HG02623 (cell line): ENCODE measurements around the gene AP2A1.
"Not testable (repeated sequence)": the region's sequence is repeated elsewhere in the genome, so short reads cannot be mapped to it uniquely, and the experiment has no call there.

ENCODE experiments used
- ATAC-seq: cut with Tn5 transposase; IDR thresholded peaks from one replicate; pipeline ENCODE4 v1.9.1; 2021; ENCODE audit warnings: moderate library complexity; ENCODE audit not compliant: unreplicated experiment

Gene AP2A1

DNA sequence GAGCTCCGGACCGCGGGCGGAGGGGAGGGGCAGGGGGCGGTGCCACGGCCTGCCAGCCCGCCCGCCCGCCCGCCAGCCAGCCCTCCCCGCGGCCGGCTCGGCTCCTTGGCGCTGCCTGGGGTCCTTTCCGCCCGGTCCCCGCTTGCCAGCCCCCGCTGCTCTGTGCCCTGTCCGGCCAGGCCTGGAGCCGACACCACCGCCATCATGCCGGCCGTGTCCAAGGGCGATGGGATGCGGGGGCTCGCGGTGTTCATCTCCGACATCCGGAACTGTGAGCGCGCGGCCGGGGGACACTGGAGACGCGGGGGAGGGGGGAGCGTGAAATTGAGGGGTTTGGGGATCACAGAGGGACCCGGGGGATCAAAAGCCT lies at the start of gene AP2A1:
Gene AP2A1, plus strand, starts transcription at position 72 of the 370 bp plus-strand sequence. Its CDS starts 133 bp downstream, at position 205.
- no peak for ATAC-seq

DNA sequence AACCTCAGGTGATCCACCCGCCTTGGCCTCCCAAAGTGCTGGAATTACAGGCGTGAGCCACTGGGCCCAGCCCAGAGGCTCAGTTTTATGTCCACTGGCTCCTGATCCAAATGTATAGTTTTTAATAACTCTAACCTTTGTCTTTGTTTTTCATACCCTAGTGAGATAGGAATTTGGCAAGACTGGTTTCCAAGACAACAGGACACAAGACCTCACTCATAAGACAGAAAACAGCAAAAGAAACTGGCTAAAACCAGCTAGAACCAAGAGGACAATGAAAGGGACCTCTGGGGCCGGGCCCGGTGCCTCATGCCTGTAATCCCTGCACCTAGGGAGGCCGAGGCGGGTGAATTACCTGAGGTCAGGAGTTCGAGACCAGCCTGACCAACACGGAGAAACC lies 48.3 kb upstream of the AP2A1 start:
- no peak for ATAC-seq

DNA sequence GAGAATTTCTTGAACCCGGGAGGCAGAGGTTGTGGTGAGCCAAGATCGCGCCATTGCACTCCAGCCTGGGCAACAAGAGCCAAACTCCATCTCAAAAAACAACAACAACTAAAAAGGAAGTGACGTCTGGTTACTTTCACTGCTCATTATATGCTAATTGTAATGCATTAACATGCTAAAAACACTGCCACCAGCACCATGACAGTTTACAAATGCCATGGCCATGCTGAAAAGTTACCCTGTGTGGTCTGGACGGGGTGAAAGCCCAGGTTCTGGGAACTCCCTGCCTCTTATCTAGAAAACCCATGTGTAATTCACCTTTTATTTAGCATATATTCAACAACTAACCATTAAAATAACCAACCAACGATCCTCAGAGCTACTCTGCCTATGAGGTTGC lies 47.8 kb upstream of the AP2A1 start:
- no peak for ATAC-seq

DNA sequence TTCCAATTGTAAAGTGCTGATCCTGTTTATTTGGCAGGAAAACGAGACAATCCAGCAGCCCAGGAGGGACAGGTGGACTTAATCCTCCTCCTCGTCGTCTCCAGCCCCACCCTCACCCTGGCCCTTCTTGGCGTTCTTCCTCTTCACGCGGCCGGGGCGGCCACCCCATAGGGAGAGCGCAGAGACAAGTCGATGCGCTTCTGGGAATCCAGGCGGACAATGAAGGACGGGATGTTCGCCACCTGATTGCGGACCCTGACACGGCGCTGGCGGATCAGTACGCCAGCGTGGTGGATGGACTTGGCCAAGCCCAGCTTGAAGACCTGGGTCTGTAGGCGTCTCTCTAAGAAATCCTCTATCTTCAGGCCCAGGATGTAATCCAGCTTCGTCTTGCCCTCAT lies 47.4 kb upstream of the AP2A1 start:
- not testable (repeated sequence) for ATAC-seq

DNA sequence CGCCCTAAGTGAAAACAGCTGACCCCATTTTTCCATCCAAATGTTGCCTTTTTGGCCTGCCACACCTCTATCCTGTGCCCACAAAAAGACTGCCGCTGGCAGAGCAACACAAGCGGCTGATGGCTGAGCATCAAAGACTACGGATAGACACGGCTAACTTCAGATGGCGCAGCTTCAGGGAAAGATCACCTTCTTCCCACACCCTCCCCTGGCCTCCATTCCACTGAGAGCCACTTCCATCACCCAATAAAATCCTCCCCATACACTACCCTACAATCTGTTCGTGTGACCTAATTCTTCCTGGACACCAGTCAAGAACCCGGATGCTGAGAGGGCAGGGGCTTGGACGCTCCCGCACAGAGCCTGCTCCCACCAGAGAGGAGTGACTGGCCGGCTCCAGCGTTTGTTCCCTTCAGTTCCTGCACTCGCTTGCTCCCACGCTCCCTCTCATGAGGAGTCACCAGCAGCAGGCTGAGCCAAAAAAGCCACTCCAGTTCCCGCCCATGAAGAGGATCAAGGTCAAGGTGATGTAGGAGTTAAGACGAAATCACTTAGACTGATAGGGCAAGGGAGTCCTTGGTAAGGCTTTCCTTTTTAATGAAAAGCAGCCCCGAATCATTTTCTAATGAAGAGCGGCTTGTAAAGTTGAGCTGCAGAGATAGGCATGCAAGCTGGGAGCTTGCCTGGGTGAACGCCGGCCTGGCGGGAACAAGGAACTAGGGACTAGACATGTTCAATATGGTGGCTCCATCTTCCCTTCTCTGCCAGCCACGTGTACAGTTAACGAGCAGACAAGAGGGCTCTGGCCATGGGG lies 39.4 kb upstream of the AP2A1 start:
- ATAC-seq = no peak

DNA sequence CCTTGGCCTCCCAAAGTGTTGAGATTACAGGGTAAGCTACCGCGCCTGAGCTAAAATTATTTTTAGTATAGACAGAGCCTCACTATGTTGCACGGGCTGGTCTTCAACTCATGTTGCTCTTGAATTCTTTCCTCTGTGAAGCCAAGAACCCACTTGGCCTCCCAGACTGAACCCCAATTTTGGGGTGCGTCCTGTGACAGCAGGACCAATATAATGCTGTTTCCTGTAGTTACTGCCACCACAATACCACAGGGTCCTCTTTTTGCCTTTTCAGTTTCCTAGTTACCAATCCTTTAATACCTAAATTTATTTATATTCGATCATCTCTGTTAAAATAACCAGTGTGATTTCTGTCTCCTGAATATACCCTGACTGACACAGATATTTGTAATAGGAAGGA lies 36.6 kb upstream of the AP2A1 start:
- no peak for ATAC-seq

DNA sequence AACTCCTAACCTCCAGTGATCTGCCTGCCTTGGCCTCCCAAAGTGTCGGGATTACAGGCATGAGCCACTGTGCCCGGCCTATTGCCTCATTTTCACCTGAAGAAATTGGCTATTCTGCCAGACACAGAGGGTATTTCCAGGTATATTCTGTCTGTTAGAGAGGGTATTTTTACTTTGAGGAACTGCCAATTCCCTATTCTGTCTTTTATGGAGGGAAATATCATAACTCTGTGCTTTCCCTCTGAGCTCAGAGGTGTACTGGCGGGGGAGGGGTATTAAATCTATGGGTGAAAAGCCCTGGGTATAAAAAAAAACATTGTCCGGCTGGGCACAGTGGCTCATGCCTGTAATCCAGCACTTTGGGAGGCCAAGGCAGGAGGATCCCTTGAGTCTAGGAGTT lies 28.5 kb upstream of the AP2A1 start:
- ATAC-seq = no peak

DNA sequence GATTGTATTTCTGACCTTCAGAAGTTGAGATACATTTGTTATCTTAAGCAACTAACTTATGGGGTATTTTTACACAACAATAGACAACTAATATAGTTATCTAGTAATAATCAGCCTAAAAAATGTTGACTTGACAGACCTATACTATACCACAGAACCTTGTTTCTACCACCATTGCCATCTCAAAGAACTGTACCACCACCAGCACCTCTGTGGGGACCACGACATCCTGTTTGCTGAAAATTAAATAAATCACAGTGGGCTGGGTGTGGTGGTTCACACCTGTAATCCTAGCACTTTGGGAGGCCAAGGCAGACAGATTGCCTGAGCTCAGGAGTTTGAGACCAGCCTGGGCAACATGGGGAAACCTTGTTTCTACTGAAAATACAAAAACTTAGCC lies 27.7 kb upstream of the AP2A1 start:
- ATAC-seq = no peak

DNA sequence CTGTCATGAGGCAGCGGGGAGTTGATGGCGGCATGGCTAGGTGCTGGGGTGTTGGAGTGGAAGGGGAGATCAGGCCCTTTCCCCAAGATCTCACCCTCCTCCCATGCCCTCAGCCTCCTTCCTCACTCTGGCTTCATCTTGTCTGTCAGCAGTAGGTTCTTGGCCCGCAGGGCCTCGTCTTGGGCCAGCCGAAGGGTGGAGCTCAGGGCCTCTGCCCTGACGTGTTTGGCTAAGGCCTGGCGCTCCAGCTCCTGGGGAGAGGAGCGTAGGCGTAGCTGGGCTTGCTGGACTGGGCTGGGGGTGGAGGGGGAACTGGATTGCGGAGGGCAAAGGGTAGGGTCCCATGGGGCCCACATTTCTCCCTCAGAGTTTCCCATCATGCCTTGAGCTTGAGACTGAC lies 26.9 kb upstream of the AP2A1 start:
- ATAC-seq = no peak

DNA sequence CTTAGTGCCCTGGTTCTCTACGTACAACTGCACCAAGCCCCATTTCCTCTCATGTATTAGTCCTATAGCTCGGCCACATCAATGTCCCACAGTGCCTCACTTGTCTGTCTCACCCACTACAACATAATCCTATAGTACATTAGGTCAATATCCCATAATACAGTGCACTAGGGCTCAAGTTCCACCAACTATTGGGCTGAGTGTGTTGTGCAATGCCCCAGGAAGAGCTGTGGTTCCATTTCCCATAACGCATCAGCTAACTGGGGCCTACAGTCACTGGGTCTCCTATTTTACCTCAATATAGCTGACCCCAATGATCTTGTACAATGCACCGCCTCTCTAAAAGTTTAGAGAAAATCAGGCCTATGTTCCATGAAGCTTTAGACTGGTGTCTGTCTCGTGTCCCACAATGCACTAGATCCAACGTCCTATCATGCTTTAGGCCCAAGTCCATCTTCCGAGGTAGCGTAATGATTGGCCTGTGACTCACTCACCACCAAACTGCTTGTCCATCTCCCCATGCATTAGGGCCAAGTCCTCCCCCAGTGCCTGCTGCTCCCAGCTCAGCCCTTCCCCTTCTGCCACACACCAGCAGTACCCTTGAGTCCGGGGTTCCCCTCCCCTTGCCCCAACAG lies 25.5 kb upstream of the AP2A1 start:
- ATAC-seq = no peak

DNA sequence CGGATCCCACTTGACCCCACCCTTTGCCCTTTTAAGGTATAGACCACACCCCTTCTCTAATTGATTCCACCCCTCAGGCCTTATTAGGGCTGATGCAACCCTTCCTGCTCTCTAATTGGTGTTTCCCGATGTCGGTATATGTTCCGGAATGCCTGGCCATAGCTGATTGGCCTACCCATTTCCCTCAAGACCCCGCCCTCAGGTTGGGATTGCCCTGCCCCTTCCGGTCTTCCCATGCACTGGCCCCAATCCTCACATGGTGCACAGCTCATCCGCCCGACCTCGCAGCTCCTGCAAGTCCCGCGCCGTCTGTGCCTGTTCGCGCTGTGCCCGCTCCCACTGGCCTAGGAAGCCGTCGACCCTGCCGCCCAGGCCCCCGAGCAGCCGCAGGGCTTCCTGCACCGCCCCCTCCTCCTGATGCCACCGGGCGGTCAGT lies 21.8 kb upstream of the AP2A1 start:
- ATAC-seq = no peak

DNA sequence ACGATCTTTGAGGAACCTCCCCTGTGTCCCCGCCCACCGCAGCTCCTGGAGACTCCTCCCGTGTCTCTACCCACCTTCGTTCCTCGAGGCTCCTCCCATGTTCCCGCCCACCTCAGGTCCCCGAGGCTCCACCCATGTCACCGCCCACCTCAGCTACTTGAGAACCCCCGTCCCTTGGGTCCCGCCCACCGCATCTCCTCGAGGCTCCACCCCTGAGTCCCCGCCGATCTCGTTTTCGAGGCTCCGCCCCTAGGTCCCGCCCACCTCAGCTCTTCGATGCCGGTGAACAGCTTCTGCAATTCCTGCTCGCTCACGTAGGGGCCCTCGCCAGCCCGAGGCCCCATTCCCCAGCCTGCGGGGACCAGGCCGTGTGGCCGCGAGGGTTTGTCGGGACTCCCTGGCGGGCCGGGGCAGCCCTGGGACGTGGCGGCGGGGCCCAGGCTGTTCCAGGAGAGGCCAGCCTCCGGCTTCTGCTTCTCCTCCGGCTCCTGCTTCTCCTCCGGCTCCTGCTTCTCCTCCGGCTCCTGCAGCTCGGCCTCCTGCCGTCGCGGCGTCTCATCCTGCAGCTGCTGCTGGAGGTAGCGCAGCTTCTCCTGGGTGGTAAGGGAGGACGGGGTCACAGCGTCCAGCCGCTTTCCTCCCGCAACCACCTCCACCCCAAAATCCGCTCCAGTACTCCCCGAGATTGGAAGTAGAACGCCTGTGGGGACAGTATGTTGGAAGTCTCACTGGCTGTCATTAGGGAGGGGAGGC lies 20.4 kb upstream of the AP2A1 start:
- ATAC-seq = no peak

DNA sequence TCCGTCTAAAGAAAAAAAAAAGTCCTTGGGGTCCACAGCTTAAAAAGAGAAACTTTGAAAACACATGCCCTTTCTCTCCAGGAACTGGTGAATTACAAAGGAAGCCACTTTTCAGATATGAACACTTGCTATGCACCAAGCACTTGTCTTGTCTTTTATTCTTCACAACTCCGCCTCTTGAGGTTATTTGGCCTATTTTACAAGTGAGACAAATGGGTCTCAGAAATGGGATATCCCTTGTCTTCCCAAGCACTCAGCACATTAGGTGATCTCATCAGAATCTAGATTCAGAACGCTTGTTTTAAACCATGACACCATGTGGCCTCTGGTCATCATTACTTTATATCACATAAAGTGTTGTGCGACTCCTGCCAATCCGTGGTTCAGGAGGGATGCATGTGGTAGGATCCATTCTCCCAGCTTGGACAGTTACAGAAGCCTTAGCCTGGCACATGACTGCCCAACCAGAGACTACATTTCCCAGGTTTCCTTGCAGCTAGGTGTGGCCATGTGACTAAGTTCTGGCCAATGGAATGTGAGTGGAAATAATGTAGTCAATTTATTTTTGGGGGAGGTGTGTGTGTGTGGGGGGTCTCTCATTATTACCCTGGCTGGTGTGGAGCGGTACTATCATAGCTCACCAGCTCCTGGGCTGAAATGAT lies 17.6 kb upstream of the AP2A1 start:
- ATAC-seq = no peak

DNA sequence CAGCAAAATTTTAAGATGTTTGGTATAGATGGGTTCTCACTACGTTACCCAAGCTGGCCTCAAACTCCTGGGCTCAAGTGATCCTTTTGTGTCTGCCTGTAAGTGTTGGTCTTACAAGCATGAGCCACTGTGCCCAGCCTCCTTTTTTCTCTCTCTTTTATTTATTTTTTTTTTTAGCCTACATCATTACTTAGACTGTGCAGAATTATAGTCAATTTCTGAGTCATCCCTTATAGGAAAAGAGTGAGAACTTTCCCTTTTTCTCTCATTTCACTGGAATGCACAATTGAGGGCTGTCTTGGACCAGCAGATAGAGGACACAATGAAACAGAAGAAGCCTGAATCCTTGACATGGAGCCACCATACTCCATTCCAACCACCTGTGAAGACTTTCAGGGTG lies 17.0 kb upstream of the AP2A1 start:
- no peak for ATAC-seq

DNA sequence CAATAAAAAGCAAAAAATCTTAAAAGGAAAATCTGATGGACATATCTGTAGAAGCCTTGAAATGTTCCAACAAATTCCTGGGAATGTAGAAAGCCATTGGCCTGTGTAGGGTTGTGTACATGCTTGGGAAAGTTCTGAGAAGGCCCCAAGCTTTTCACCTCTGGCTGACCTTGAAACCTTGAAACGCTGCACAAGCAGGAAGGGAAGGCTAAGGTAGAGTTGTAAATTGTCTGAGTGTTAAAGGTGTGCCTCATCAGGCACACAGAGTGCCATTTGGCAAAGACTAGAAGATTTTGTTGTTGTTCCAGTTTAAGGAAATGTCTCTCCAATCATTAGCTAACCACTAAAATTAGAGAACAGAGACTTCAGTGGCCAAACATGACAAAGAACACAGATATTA lies 14.1 kb upstream of the AP2A1 start:
- ATAC-seq = no peak

DNA sequence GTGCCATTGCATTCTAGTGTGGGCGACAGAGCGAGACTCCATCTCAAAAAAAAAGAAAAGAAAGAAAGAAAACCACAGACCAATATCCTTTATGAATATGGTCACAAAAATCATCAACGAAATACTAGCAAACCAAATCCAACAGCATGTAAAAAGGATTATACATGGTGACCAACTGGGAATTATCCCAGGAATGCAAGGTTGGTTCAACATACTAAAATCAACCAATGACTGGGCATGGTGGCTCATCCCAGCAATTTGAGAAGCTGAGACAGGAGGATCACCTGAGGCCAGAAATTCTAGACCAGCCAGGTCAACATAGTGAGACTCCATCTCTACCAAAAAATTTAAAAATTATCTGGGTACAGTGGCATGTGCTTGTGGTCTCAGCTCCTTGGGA lies 10.8 kb upstream of the AP2A1 start:
- no peak for ATAC-seq

DNA sequence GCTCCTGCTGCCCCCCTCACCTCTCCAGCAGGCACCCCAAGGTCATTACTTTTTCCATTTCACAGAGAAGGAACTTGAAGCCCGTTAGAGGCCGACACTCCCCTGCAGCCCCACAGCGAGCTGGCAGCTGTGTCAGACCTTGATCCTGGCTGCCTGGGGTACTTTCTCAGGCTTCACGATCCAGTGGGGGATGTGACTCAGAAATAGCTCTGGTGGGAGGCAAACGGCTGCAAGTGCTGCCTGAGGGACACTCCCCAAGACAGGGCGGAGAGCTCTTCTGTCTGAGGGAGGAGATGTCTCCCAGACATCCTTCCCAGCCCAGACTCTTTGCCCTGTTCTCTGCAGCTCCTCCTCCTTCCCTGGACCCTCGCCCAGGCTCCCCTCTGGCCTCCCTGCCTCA lies 8.5 kb upstream of the AP2A1 start:
- no peak for ATAC-seq

DNA sequence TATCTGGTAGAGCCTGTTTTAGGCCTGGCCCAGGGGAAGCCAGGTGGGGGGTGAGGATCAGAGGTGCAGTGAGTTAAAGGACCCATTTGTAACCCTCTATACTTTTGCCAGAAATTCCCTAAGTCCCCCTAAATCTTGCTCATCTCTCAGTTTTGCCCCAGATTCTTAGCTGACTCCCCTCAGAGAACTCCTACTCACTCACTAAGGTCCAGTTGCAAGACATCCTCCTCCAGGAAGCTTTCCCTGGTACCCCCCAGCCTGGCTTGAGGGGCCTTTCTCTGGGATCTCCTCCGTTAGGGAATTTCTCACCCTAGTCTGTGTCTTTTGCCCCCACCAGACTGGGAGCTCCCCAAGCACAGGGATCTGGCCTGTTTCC lies 5.6 kb upstream of the AP2A1 start:
- ATAC-seq = no peak

DNA sequence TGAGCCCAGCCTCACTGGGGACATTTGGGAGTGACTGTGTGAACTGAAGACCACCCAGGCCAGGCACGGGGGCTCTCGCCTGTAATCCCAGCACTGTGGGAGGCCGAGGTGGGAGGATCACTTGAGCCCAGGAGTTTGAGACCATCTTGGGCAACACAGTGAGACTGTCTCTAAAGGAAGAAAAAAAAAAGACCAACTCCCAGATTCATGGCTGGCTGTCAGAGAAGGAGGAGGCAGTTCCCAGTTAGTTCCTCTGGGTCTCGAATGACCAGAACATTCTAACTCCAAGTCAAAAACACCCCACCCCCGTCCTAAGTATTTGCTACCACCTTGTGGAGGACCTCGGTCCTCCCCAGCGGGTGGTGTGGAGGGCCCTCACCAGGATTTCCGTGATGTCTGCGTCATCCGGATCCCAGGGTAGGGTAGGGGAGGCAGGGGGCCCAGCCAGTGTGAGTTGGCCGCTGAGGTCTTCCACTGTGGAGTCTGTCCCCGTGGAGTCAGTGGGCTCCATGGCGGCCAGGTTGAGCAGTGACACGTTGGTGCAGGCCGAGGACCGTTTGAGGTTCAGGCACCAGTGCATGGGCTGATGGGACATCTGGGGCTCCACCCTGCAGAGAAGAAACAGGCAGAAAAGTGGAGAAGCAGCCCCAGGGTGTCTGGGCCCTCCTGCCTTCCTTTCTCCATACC lies 5.0 kb upstream of the AP2A1 start:
- no peak for ATAC-seq

DNA sequence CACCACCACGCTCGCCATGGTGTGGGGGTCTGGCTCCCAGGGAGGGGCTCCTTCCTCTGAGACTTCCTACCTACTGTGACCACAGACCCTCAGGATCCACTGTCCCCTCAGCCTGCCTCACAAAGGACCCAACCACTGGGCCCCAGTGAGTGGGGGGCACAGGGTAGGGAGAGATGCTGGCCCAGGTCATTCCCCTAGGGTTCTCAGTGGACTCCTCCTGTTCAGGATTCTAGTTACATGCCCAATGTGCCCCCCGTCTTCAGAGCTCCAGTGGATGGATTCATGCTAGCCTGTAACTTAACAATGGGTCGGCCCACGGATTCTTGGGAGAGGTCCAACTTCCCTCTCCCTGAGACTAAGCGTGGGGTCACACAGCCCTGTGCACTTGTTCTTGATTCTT lies 3.6 kb upstream of the AP2A1 start, which contains the start of gene TSKS:
Gene TSKS, minus strand, starts transcription at position 77 of the 400 bp plus-strand sequence. Its CDS starts 59 bp downstream, at position 18.
- ATAC-seq = no peak

DNA sequence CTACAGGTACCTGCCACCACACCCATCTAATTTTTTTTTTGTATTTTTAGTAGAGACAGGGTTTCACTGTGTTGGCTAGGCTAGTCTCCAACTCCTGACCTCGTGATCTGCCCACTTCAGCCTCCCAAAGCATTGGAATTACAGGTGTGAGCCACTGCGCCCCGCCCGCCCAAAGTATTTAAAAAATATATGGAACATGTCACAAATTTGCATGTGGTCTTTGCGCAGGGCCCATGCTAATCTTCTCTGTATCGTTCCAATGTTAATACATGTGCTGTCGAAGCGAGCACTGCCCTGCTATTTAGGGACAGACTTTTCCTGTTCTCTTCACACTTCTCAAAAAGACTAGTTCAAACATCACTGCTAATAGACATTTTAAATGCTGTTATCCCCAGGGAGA lies 2.5 kb upstream of the AP2A1 start:
- ATAC-seq = no peak
